NAMALWA (cell line): ENCODE data around the gene CADM2.

ENCODE experiments used
- DNase-seq: peaks from one replicate; pipeline ENCODE4 v3.0.0-alpha.2; 2015; ENCODE audit warnings: low spot score

Gene CADM2

DNA sequence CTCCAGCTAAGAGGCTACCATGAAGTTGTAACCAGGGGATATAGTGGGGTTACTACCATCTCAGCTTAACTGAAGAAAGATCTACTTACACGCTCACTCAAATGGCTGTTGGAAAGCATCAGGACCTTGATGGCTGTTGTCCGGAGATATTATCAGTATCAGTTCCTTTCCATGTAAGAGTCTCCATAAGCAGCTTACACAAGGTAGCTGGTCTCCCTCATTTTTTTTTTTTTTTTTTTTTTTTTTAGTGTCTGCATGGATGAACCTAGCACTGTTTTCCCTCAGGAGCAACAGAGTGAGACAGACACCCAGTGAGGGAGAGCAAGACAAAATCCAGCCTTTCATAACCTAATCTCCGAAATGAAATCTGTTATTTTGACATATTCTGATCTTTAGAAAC is 230.9 kb downstream of the CADM2 start:
- no peak for DNase-seq

DNA sequence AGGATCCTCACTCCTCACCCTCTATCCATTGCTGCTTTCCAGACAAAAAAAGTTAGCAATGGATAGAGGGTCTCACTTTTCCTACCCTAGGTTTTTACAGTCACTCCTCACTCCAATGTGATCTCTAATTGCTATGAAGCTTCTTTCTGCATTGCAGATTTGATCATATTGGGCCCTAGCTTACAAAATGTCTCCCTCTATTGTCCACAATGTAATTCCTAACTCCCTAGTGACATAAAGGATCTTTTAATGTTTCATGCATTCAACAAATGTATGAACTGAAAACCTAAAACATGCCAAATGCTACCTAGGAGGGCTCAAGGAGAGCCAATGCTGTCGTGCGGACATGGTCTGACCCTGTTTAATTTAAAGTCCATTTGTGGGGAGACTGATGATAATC is 234.8 kb downstream of the CADM2 start:
- DNase-seq: no peak

DNA sequence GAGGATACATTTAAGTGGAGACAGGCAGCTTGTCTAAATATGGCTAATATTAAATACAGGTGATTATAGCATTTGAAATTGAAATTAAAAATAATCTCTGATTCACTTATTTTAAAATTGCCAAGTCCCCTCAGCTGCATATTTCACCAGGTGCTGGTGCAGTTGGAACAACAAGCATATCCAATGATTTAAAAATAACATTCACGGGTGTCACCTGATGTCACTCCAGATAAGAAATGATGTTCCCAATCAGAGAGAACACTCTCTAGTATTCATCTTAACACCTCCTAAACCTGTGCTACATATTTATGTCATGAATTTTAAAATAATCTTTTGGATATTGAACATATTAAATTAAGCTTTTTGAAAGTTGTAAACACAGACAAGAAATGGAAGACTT is 249.9 kb downstream of the CADM2 start:
- no peak for DNase-seq

DNA sequence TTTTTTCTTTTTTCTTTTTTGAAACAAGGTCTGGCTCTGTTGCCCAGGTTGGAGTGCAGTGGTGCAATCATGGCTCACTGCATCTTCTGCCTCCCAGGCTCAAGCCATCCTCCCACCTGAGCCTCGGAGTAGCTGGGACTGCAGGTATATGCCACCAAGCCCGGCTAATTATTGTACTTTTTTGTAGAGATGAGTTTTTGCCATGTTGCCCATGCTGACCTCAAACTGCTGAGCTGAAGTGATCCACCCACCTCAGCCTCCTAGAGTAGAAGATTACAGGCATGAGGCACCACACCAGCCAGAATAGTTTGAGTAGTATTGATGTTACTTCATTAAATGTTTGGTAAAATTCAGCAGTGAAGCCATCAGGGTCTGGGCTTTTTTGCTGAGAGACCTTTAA is 251.8 kb downstream of the CADM2 start:
- no peak for DNase-seq

DNA sequence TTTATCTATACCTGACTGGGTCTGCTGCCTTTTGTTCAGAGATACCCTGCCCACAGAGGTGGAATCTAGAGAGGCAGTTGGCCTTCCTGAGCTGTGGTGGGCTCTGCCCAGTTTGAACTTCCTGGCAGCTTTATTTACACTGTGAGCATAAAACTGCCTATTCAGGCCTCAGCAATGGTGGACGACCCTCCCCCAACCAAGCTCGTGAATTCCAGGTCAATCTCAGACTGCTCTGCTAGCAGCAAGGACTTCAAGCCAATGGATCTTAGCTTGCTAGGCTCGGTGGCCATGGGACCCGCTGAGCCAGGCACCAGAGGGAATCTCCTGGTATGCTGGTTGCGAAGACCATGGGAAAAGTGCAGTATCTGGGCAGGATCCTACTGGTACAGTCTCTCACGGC is 270.2 kb downstream of the CADM2 start:
- no peak for DNase-seq

GRCh38 chr3:85244091-85244490 is 285.3 kb downstream of the CADM2 start:
- DNase-seq: no peak

- DNase-seq: no peak
Measured at GRCh38 chr3:85244519-85244918, 285.7 kb downstream of the CADM2 start.

GRCh38 chr3:85251766-85252165 is 293.0 kb downstream of the CADM2 start:
- DNase-seq: no peak

- DNase-seq: no peak
Measured at GRCh38 chr3:85252686-85253085, 293.9 kb downstream of the CADM2 start.

GRCh38 chr3:85254738-85255137 is 295.9 kb downstream of the CADM2 start:
- no peak for DNase-seq

DNA sequence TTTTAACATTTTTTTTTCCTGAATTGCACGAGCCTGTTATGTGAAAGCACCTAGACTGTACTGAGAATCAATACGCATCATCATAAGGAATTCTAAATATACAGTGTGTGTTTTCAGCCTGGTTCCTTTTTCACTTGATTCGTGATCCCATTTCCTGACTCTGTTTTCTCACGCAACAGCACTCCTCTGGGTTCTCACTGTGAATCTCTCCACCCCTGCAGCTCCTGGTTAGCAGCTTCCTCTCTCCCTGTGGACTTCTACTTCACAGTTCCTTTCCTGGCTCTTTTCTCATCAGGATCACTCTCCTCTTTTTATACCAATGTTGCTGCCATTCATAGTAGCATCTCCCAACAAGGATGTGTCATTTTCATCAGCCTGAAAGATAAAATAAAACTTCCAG is 297.2 kb downstream of the CADM2 start:
- no peak for DNase-seq

DNA sequence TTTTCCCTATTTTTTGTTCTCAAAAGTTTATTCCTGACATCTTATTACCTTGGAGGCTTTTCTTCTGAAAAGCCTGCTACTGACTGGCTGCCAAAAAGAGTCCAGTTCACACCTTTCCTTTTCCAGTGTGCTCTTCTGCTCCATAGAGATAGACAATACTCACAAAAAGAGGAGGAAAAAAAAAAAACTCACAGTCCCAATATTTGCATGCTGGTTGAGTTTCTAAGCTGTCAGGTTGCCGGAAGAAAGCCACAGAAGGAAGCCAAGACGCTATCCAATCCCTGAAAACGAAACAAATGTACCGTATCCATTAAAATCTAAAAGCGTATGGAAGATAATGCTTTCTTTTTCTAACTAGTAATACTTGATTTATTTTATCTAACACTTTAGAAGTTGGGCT is 299.5 kb downstream of the CADM2 start:
- no peak for DNase-seq

GRCh38 chr3:85258819-85259218 is 300.0 kb downstream of the CADM2 start:
- DNase-seq: no peak

DNA sequence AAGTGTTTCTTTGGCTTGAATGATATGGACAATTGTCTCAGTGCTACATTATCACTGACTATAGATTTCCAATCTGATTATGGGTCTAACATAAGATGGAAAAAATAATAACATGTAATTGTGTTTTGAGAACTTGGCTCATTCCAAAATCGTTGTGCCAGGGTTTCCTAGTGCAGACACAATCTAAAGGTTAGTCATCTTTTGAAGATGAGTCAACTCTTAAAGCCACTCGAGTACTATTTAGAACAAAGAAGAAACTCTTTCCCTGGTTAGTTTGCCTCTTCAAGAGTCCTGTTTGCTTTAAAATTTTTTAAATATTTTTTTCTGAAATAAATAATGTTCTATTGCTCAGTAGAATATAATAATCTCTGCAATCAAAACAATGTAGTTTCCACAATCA is 301.0 kb downstream of the CADM2 start:
- no peak for DNase-seq

DNA sequence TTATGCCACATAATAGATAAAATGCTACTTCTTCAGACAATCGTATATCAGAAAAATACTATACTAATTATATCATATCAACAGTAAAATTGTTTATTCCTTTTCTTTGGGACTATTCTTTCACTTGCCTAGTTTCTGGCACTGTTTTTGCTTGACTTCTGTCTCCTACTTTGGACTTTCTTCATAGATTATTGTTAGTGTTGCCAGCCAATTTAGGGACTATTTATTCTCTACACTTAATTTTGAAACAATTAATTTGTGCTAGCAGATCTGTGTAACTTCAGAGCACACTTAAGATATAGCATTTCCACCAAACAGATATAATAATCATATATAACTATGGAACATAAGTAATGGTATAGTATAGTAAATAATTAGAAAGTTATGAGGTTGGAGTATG is 305.6 kb downstream of the CADM2 start:
- DNase-seq: no peak

- DNase-seq: no peak
Measured at GRCh38 chr3:85270488-85270887, 311.7 kb downstream of the CADM2 start.

DNA sequence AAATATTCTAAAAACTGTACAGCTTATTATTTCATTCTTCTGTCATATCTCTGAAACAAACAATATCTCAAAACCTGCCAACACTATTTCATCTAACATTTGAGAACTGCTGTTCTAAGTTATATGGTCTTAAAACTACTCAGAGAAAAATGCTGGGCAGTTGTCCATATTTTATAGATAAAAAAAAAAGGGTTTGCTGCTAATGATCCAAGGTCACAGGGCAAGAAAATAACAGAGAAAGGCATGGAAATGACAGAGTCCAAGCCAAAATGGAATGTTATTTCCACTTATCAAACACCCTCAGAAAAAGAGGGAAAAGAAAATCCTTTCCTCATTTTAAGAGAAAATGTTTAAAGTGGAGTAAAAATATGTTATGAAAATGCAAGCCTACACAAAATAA is 313.1 kb downstream of the CADM2 start:
- DNase-seq: no peak

GRCh38 chr3:85288257-85288656 is 329.5 kb downstream of the CADM2 start:
- DNase-seq: no peak

GRCh38 chr3:85297291-85297690 is 338.5 kb downstream of the CADM2 start:
- DNase-seq: no peak

DNA sequence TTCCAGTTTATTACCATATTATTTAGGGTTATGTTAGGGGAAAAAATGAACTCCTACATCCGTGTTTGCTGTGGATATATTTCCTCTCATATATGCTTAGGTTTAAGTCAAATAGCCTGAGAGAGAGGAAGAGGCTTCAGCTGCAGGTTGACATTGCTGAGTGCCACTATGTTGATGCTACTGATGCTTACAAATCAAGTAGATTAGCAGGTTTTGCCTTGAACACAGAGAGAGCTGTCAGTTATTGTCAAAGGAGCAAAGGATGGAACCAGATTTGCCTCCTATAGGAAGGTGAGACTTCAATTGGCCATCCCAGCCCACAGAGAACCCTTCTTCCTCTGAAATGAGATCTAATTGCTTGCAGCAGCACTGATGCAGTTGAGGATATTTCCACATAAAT is 339.2 kb downstream of the CADM2 start:
- no peak for DNase-seq

DNA sequence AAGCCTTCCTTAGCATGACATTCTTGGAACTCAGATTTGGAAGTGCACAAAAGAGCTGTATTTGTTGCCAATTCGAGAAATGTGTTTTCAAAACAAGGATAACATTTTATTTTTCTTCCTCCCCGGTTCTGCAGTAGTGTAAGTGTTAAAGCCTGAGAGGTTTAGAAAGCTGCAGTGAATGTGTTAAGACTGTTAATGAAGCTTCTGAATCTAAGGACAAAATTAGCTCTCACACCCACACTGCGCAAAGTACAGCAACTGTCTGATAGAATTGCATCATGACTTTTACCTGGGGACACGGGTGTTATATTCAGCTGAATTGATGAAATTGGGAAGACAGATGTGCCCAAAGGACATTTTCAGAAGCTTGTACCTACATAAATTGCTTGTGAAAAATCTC is 344.4 kb downstream of the CADM2 start:
- no peak for DNase-seq

GRCh38 chr3:85304360-85304964 is 345.7 kb downstream of the CADM2 start:
- no peak for DNase-seq

DNA sequence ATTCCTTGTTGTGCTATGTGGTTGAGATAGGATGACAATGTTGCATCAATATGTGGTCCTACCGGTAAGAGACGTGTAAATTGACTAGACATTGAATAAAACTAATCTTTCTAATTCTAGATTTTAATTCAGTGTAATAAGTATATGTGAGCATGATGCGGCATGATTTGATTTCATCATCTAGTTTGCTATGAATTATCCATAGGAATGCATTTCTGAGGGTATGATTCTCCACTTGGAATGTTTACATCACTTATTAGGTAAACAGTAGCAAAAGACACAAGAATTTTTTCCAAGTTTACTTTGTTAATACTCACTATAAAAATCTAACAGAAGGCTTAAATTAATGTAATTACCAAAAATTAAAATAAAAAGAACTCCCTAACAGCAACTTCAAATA is 353.5 kb downstream of the CADM2 start:
- no peak for DNase-seq

GRCh38 chr3:85313380-85313779 is 354.6 kb downstream of the CADM2 start:
- DNase-seq: no peak

GRCh38 chr3:85316252-85316651 is 357.5 kb downstream of the CADM2 start:
- no peak for DNase-seq
